B cell (primary cell): ENCODE measurements around the gene MRPS2. TPM values are rescaled to one million over a fixed set of nuclear protein-coding genes. Genes with fewer than 3 reads are reported as not detected.

Experiments
- ATAC-seq: fragments of 200-7000 bp; cut with Tn5 transposase; one replicate; pipeline ENCODE4 v1.10.0; 2021; ENCODE audit warnings: low read depth, mild to moderate bottlenecking, moderate number of reproducible peaks, moderate library complexity
- CTCF ChIA-PET: fragments of 350-600 bp; sonication (Branson Sonifier 250); formaldehyde crosslinking; loops from one replicate; lab custom pipeline; 2021; ENCODE audit warnings: antibody characterized with exemption, inconsistent platforms; lab: Charles Lee
- POLR2A ChIA-PET: fragments of 350-600 bp; sonication (Branson Sonifier 250); formaldehyde crosslinking; loops from one replicate; lab custom pipeline; 2021; ENCODE audit warnings: antibody characterized with exemption; lab: Charles Lee
- DNase-seq: peaks from one replicate; pipeline ENCODE4 v3.0.0; 2013
- H2AFZ ChIP-seq: 2 replicates; pipeline ENCODE4 v1.6.1; 2012; ENCODE audit warnings: mild to moderate bottlenecking, low read depth, low read length; ENCODE audit not compliant: insufficient read depth, poor library complexity, severe bottlenecking
- H3K27ac ChIP-seq, 2 donors: 1 replicate in 1 of 2; 2 replicates in 1 of 2; pipeline ENCODE4 v1.5.1; 2012 to 2013; ENCODE audit warnings: low read length in 2 of 2, mild to moderate bottlenecking in 2 of 2, moderate library complexity in 1 of 2
- H3K27me3 ChIP-seq, 4 experiments: fragments of 200-600 bp in 1 of 4; sonication (generic) in 1 of 4; replicated peaks in 1 of 4; 1 replicate in 2 of 4; 2 replicates in 2 of 4; pipeline versions ENCODE4 v1.6.1 to v1.7.0; 2013 to 2016; ENCODE audit warnings: low read length in 3 of 4, mild to moderate bottlenecking in 2 of 4, mixed read lengths in 1 of 4, moderate library complexity in 1 of 4; ENCODE audit not compliant: insufficient read depth in 4 of 4, control insufficient read depth in 3 of 4; ENCODE audit errors: control extremely low read depth in 1 of 4
- H3K36me3 ChIP-seq, 2 experiments: replicated peaks in 1 of 2; 1 replicate in 1 of 2; 2 replicates in 1 of 2; pipeline versions ENCODE4 v1.6.1 to v1.7.1; 2013; ENCODE audit warnings: low read length in 1 of 2; ENCODE audit not compliant: insufficient read depth in 2 of 2, control insufficient read depth in 1 of 2; ENCODE audit errors: control extremely low read depth in 1 of 2, extremely low read depth in 1 of 2
- H3K4me1 ChIP-seq, 2 donors: fragments of 200-600 bp in 1 of 2; sonication (generic) in 1 of 2; 1 replicate in 1 of 2; 2 replicates in 1 of 2; pipeline versions ENCODE4 v1.5.1 to v1.6.1; 2013 to 2017; ENCODE audit warnings: low read length in 2 of 2; ENCODE audit not compliant: control insufficient read depth in 2 of 2, insufficient read depth in 2 of 2
- H3K4me2 ChIP-seq: replicated peaks from 2 replicates; pipeline ENCODE3; 2012; ENCODE audit warnings: mild to moderate bottlenecking, low read depth, low read length; ENCODE audit not compliant: poor library complexity, severe bottlenecking
- H3K4me3 ChIP-seq, 5 experiments: fragments of 200-600 bp in 1 of 5; sonication (generic) in 1 of 5; 1 replicate in 3 of 5; 2 replicates in 2 of 5; pipeline versions ENCODE4 v1.5.1 to v1.7.0; 2011 to 2016; ENCODE audit warnings: low read length in 4 of 5, mild to moderate bottlenecking in 4 of 5, low read depth in 2 of 5, control low read depth in 1 of 5, moderate library complexity in 1 of 5; ENCODE audit not compliant: insufficient read depth in 1 of 5; ENCODE audit errors: control extremely low read depth in 1 of 5, extremely low read depth in 1 of 5
- H3K79me2 ChIP-seq: fragments of 200-600 bp; sonication (generic); one replicate; pipeline ENCODE4 v1.6.0; 2016; ENCODE audit warnings: low read length; ENCODE audit not compliant: control insufficient read depth, insufficient read depth
- H3K9ac ChIP-seq: fragments of 200-600 bp; sonication (generic); 2 replicates; pipeline ENCODE4 v1.6.1; 2017; ENCODE audit warnings: mild to moderate bottlenecking, low read length, moderate library complexity
- H3K9me3 ChIP-seq, 3 donors: one replicate each; pipeline versions ENCODE4 v1.6.1 to v1.7.1; 2013; ENCODE audit warnings: low read length in 2 of 3; ENCODE audit not compliant: control insufficient read depth in 2 of 3, insufficient read depth in 1 of 3; ENCODE audit errors: control extremely low read depth in 1 of 3
- H4K20me1 ChIP-seq: 2 replicates; pipeline ENCODE4 v1.6.0; 2012; ENCODE audit warnings: mild to moderate bottlenecking, low read length; ENCODE audit not compliant: insufficient read depth, control insufficient read depth, poor library complexity, severe bottlenecking
- H3K27ac Mint-ChIP-seq: one replicate; pipeline ENCODE4 v1.8.0; 2021; ENCODE audit warnings: mixed read lengths
- H3K27me3 Mint-ChIP-seq: one replicate; pipeline ENCODE4 v1.8.0; 2021; ENCODE audit warnings: mixed read lengths
- H3K4me1 Mint-ChIP-seq: one replicate; pipeline ENCODE4 v1.8.0; 2021; ENCODE audit warnings: mixed read lengths
- H3K4me3 Mint-ChIP-seq: one replicate; pipeline ENCODE4 v1.8.0; 2021; ENCODE audit warnings: mixed read lengths
- H3K9me3 Mint-ChIP-seq: one replicate; pipeline ENCODE4 v1.8.0; 2022; ENCODE audit warnings: mixed read lengths; ENCODE audit not compliant: insufficient read depth
- CTCF ChIP-seq: fragments of 200-600 bp; IDR thresholded peaks from one replicate; pipeline ENCODE4 v1.8.0; 2022; ENCODE audit warnings: antibody characterized with exemption, mild to moderate bottlenecking
- EZH2 ChIP-seq: IDR thresholded peaks from 2 replicates; pipeline ENCODE4 v1.6.1; 2012; ENCODE audit warnings: borderline replicate concordance, low read depth, mild to moderate bottlenecking, moderate library complexity, low read length; ENCODE audit not compliant: insufficient read depth, poor library complexity, severe bottlenecking
- WGBS: methylation state at CpG from one replicate; pipeline ENCODE4 v1.1.5; 2013; ENCODE audit warnings: missing lambda C conversion rate; ENCODE audit not compliant: insufficient coverage; 5-methylcytosine and 5-hydroxymethylcytosine counted together
- intact Hi-C: fragments of 100-400 bp; cut with micrococcal nuclease; formaldehyde crosslinking; loops from one replicate; pipeline ENCODE4 v1.10.0; 2022
- polyA plus RNA-seq: library from polyadenylated mRNA; depleted of rRNA; stranded (reverse); fragments of >200 nt; gene quantifications from 2 replicates; pipeline ENCODE4 v1.2.3, GENCODE V29; 2012
- total RNA-seq, 2 donors: library from RNA; stranded (reverse); fragments of 120-200 nt in 1 of 2; gene quantifications; 1 replicate in 1 of 2; 2 replicates in 1 of 2; pipeline versions ENCODE4 v1.2.3 to v1.2.4, GENCODE V29; 2013 to 2022

Gene MRPS2
- total and polyA plus RNA-seq, 2 donors (not counting 1 experiment from before 2014, with no cell fraction given): 26.7 to 55.1 TPM

- H3K9me3 ChIP-seq: peaks cover 0 to under 1% (median 0%) of the 10 kb centered on the region in 3 donors
- Mint-ChIP-seq H3K9me3 (peaks cover 5% of the 10 kb centered on the region), H3K4me1 (no peaks in the 10 kb centered on the region), H3K27ac (no peak overlapping the region), H3K27me3 (peaks cover 33% of the 10 kb centered on the region), H3K4me3 (no peak overlapping the region)
- H3K4me2 ChIP-seq: no peak overlapping the region
- no peak overlapping the region for H3K27ac ChIP-seq
- ChIA-PET CTCF (no interaction called here), POLR2A (no interaction called here)
- H3K27me3 ChIP-seq: peaks cover 0 to 3% (median 0%) of the 10 kb centered on the region in 4 experiments
- no peak overlapping the region for H3K9ac ChIP-seq
- no peak overlapping the region for H2AFZ ChIP-seq
- WGBS: 83% methylated on average over 11 of the region's 11 CpGs
- H4K20me1 ChIP-seq: no peaks in the 10 kb centered on the region
- no peaks in the 10 kb centered on the region for H3K4me1 ChIP-seq
- intact Hi-C loops: no loop called here
- TF ChIP-seq CTCF (no peak), EZH2 (no peak)
- no peak for DNase-seq
- no peak overlapping the region for H3K4me3 ChIP-seq
- H3K79me2 ChIP-seq: no peaks in the 10 kb centered on the region
- ATAC-seq: no peak
- no peaks in the 10 kb centered on the region for H3K36me3 ChIP-seq
Observed at GRCh38 chr9:135461936-135462335, 38.5 kb upstream of the MRPS2 start.

- ChIA-PET CTCF (no interaction called here), POLR2A (no interaction called here)
- no peak overlapping the region for H3K27ac ChIP-seq
- ATAC-seq (no peak), DNase-seq (no peak)
- H3K9ac ChIP-seq: no peak overlapping the region
- 67% methylated on average over 1 of the region's 3 CpGs for WGBS
- peaks cover 39% of the 10 kb centered on the region for H3K27me3 Mint-ChIP-seq
- no peaks in the 10 kb centered on the region for H4K20me1 ChIP-seq
- peaks cover 0 to 3% (median 1%) of the 10 kb centered on the region in 4 experiments for H3K27me3 ChIP-seq
- H3K4me3 Mint-ChIP-seq: no peak overlapping the region
- H3K4me2 ChIP-seq: no peak overlapping the region
- H2AFZ ChIP-seq: no peak overlapping the region
- no peaks in the 10 kb centered on the region for H3K9me3 ChIP-seq
- no peaks in the 10 kb centered on the region for H3K36me3 ChIP-seq
- no peak overlapping the region for H3K4me3 ChIP-seq
- no peak overlapping the region for H3K27ac Mint-ChIP-seq
- no peaks in the 10 kb centered on the region for H3K79me2 ChIP-seq
- no peaks in the 10 kb centered on the region for H3K4me1 Mint-ChIP-seq
- H3K9me3 Mint-ChIP-seq: peaks cover 5% of the 10 kb centered on the region
- no peaks in the 10 kb centered on the region for H3K4me1 ChIP-seq
- intact Hi-C loops: no loop called here
- no peak for TF ChIP-seq CTCF
- no peak for TF ChIP-seq EZH2
Observed at GRCh38 chr9:135463140-135463539, 37.3 kb upstream of the MRPS2 start.
